HEK293 (cell line): ENCODE results near the gene HOXD3.

Experiments used
- CTCF ChIA-PET: fragments of 350-600 bp; formaldehyde crosslinking; extraction: SDS; loops from one replicate; lab custom pipeline; 2021; ENCODE audit warnings: antibody characterized with exemption; lab: Yijun Ruan, JAX
- POLR2A ChIA-PET: fragments of 300-600 bp; formaldehyde crosslinking; extraction: SDS; loops from one replicate; lab custom pipeline; 2020; ENCODE audit warnings: antibody characterized with exemption, inconsistent platforms; lab: Yijun Ruan, JAX
- H3K27ac ChIP-seq: fragments of 200-500 bp; sonication (Bioruptor generic); 2 replicates; pipeline ENCODE4 v1.5.1; 2014; ENCODE audit warnings: low read depth, low read length, control low read depth, inconsistent platforms; ENCODE audit errors: extremely low read depth
- H3K36me3 ChIP-seq, 2 experiments: fragments of 200-500 bp in 1 of 2; sonication (Bioruptor generic) in 1 of 2; 1 replicate in 1 of 2; 2 replicates in 1 of 2; pipeline ENCODE4 v1.5.1; 2014 to 2017; ENCODE audit warnings: inconsistent platforms in 2 of 2, low read length in 2 of 2; ENCODE audit not compliant: control insufficient read depth in 2 of 2, insufficient read depth in 1 of 2
- H3K4me1 ChIP-seq: fragments of 200-500 bp; sonication (Bioruptor generic); 2 replicates; pipeline ENCODE4 v1.5.1; 2014; ENCODE audit warnings: mild to moderate bottlenecking, low read length, inconsistent platforms; ENCODE audit not compliant: control insufficient read depth, insufficient read depth
- H3K4me3 ChIP-seq: 2 replicates; pipeline ENCODE4 v1.5.1; 2011; ENCODE audit warnings: low read depth, mild to moderate bottlenecking, control low read depth, low read length, moderate library complexity
- H3K9me3 ChIP-seq: fragments of 200-500 bp; sonication (Bioruptor generic); 2 replicates; pipeline ENCODE4 v1.5.1; 2014; ENCODE audit warnings: low read depth, low read length, inconsistent platforms; ENCODE audit not compliant: control insufficient read depth, insufficient read depth
- BCL11A ChIP-seq: fragments of 450-650 bp; formaldehyde crosslinking; IDR thresholded peaks from 2 replicates; pipeline ENCODE4 v1.5.1; 2016; ENCODE audit warnings: low read depth, missing biosample characterization, missing genetic modification characterization
- EGR2 ChIP-seq: fragments of 450-650 bp; formaldehyde crosslinking; IDR thresholded peaks from 2 replicates; pipeline ENCODE4 v1.5.1; 2016; ENCODE audit warnings: low read depth, missing biosample characterization, missing genetic modification characterization
- GLI4 ChIP-seq: fragments of 450-650 bp; formaldehyde crosslinking; IDR thresholded peaks from 2 replicates; pipeline ENCODE4 v1.5.1; 2016; ENCODE audit warnings: missing biosample characterization, missing genetic modification characterization
- SETDB1 ChIP-seq: IDR thresholded peaks from one replicate; pipeline ENCODE4 v1.6.1; 2017; ENCODE audit warnings: mild to moderate bottlenecking, low read length, moderate library complexity, mixed read lengths; ENCODE audit not compliant: insufficient read length
- SP3 ChIP-seq: fragments of 450-650 bp; formaldehyde crosslinking; IDR thresholded peaks from 2 replicates; pipeline ENCODE4 v1.5.1; 2016; ENCODE audit warnings: missing biosample characterization, missing genetic modification characterization
- ZFHX2 ChIP-seq: fragments of 450-650 bp; formaldehyde crosslinking; conservative IDR thresholded peaks from 2 replicates; pipeline ENCODE4 v1.5.1; 2016; ENCODE audit warnings: missing biosample characterization, missing genetic modification characterization
- ZFP37 ChIP-seq: fragments of 450-650 bp; formaldehyde crosslinking; IDR thresholded peaks from 2 replicates; pipeline ENCODE4 v1.5.1; 2016; ENCODE audit warnings: missing biosample characterization, missing genetic modification characterization
- ZNF146 ChIP-seq: fragments of 450-650 bp; formaldehyde crosslinking; IDR thresholded peaks from 2 replicates; pipeline ENCODE4 v1.5.1; 2016; ENCODE audit warnings: missing biosample characterization, missing genetic modification characterization
- ZNF157 ChIP-seq: fragments of 450-650 bp; formaldehyde crosslinking; IDR thresholded peaks from 2 replicates; pipeline ENCODE4 v1.5.1; 2016; ENCODE audit warnings: missing biosample characterization, missing genetic modification characterization
- ZNF169 ChIP-seq: fragments of 450-650 bp; formaldehyde crosslinking; IDR thresholded peaks from 2 replicates; pipeline ENCODE4 v1.5.1; 2016; ENCODE audit warnings: missing biosample characterization, missing genetic modification characterization
- ZNF248 ChIP-seq: fragments of 450-650 bp; formaldehyde crosslinking; IDR thresholded peaks from 2 replicates; pipeline ENCODE4 v1.5.1; 2017; ENCODE audit warnings: missing biosample characterization, missing genetic modification characterization
- ZNF266 ChIP-seq: fragments of 450-650 bp; formaldehyde crosslinking; IDR thresholded peaks from 2 replicates; pipeline ENCODE4 v1.5.1; 2016; ENCODE audit warnings: missing biosample characterization, missing genetic modification characterization, low read depth
- ZNF292 ChIP-seq: fragments of 450-650 bp; formaldehyde crosslinking; IDR thresholded peaks from 2 replicates; pipeline ENCODE4 v1.5.1; 2016; ENCODE audit warnings: low read depth, missing biosample characterization, missing genetic modification characterization, borderline replicate concordance
- ZNF416 ChIP-seq: fragments of 450-650 bp; formaldehyde crosslinking; IDR thresholded peaks from 2 replicates; pipeline ENCODE4 v1.5.1; 2016; ENCODE audit warnings: missing biosample characterization, missing genetic modification characterization
- ZNF473 ChIP-seq: fragments of 450-650 bp; formaldehyde crosslinking; IDR thresholded peaks from 2 replicates; pipeline ENCODE4 v1.5.1; 2017; ENCODE audit warnings: missing biosample characterization, missing genetic modification characterization
- ZNF529 ChIP-seq: fragments of 450-650 bp; formaldehyde crosslinking; IDR thresholded peaks from 2 replicates; pipeline ENCODE4 v1.5.1; 2017; ENCODE audit warnings: missing genetic modification characterization, missing biosample characterization; ENCODE audit not compliant: insufficient replicate concordance
- ZNF623 ChIP-seq: fragments of 450-650 bp; formaldehyde crosslinking; IDR thresholded peaks from 2 replicates; pipeline ENCODE4 v1.5.1; 2016; ENCODE audit warnings: missing biosample characterization, missing genetic modification characterization
- ZNF677 ChIP-seq: fragments of 450-650 bp; IDR thresholded peaks from 2 replicates; pipeline ENCODE4 v1.5.0; 2018; ENCODE audit warnings: missing biosample characterization, mild to moderate bottlenecking, missing genetic modification characterization, moderate library complexity
- ZNF701 ChIP-seq: fragments of 450-650 bp; formaldehyde crosslinking; IDR thresholded peaks from 2 replicates; pipeline ENCODE4 v1.5.1; 2016; ENCODE audit warnings: missing biosample characterization, missing genetic modification characterization
- ZNF747 ChIP-seq: fragments of 450-650 bp; formaldehyde crosslinking; IDR thresholded peaks from 2 replicates; pipeline ENCODE4 v1.5.1; 2016; ENCODE audit warnings: missing biosample characterization, missing genetic modification characterization
- ZNF76 ChIP-seq: fragments of 450-650 bp; formaldehyde crosslinking; IDR thresholded peaks from 2 replicates; pipeline ENCODE4; 2016; ENCODE audit warnings: low read depth, missing biosample characterization, missing genetic modification characterization, borderline replicate concordance
- ZNF792 ChIP-seq: fragments of 450-650 bp; formaldehyde crosslinking; IDR thresholded peaks from 2 replicates; pipeline ENCODE4 v1.5.1; 2016; ENCODE audit warnings: missing biosample characterization, missing genetic modification characterization
- ZSCAN23 ChIP-seq: fragments of 450-650 bp; formaldehyde crosslinking; IDR thresholded peaks from 2 replicates; pipeline ENCODE4 v1.5.1; 2016; ENCODE audit warnings: missing biosample characterization, missing genetic modification characterization
- TF ChIP-seq, protein P1 (sequence below): fragments of 450-650 bp; formaldehyde crosslinking; IDR thresholded peaks from 2 replicates; pipeline ENCODE4 v1.5.1; 2016; ENCODE audit warnings: missing biosample characterization, missing genetic modification characterization
- TF ChIP-seq, protein P2 (sequence below): fragments of 450-650 bp; formaldehyde crosslinking; IDR thresholded peaks from 2 replicates; pipeline ENCODE4 v1.5.1; 2016; ENCODE audit warnings: missing biosample characterization, missing genetic modification characterization
- TF ChIP-seq, protein P3 (sequence below): fragments of 450-650 bp; formaldehyde crosslinking; IDR thresholded peaks from 2 replicates; pipeline ENCODE4 v1.5.0; 2017; ENCODE audit warnings: missing biosample characterization, missing genetic modification characterization, borderline replicate concordance
- TF ChIP-seq, protein P4 (sequence below): fragments of 450-650 bp; formaldehyde crosslinking; IDR thresholded peaks from 2 replicates; pipeline ENCODE4 v1.5.1; 2016; ENCODE audit warnings: missing biosample characterization, missing genetic modification characterization
- TF ChIP-seq, protein P5 (sequence below): fragments of 450-650 bp; formaldehyde crosslinking; IDR thresholded peaks from 2 replicates; pipeline ENCODE4 v1.5.1; 2016; ENCODE audit warnings: missing biosample characterization, missing genetic modification characterization

The HOXD3 gene

DNA sequence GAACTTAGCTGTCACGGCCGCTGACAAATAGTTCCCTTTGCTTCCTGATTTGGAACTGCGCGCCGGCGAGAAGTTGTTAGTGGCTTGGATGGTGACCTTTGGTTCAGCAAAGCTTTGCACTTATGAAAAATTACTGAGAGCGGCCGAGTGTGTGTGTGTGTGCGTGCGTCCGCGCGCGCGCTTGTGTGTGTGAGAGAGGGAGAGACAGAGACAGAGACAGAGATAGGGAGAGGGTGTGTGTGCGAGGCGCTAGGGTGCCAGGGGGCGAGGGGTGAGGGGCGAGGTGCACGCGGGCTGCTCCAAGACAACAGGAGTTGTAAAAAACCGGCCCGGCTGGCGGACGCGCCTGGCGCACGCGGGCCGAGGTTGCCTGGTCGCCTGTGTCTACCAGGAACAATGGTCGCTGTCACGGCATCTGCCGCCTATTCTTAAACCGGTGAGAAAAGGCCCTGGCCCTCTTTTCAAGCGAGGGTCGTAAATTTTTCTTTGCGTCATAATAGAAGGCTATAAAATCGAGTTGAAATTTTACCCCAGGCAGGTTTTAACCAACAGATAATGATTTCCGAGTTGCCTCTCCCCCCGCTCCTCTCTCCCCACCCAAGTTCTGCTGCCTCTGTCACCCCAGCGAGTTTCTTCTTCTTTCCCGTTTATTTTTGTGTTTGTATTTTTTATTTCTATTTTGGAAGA is 535 bp downstream of the HOXD3 start:
- peak overlapping the region; percentile 48 for H3K4me3 ChIP-seq
- ChIA-PET CTCF (interaction anchor here (0.6 kb wide), 1 partner anchor 499 kb away, joined by 3 read pairs; no protein-coding TSS in a partner anchor), POLR2A (no interaction called here)
- peak overlapping the region; percentile 98 for H3K27ac ChIP-seq
- peaks cover 15% of the 10 kb centered on the region for H3K4me1 ChIP-seq
- H3K36me3 ChIP-seq = peaks cover 0 to 26% of the 10 kb centered on the region in 2 experiments; a peak in 1 of 3 replicates
- H3K9me3 ChIP-seq = no peaks in the 10 kb centered on the region
- TF ChIP-seq ZNF169 (no peak), ZNF529 (tag by site-specific recombination) (no peak), ZNF473 (no peak), ZNF146 (tag by site-specific recombination) (no peak), ZNF677 (tag by site-specific recombination) (no peak), GLI4 (tag by site-specific recombination) (no peak), SETDB1 (no peak), EGR2 (tag by site-specific recombination) (no peak), BCL11A (peak; percentile 59; the same call in 1 of the 2 replicates), ZNF416 (tag by site-specific recombination) (no peak), ZNF76 (tag by site-specific recombination) (peak; percentile 35), ZNF266 (no peak), ZNF248 (tag by site-specific recombination) (no peak), SP3 (tag by site-specific recombination) (no peak), ZNF623 (tag by site-specific recombination) (no peak), ZNF792 (tag by site-specific recombination) (no peak; the same call in 1 of the 2 replicates), ZNF747 (tag by site-specific recombination) (no peak), ZNF157 (tag by site-specific recombination) (no peak), ZFP37 (tag by site-specific recombination) (peak; percentile 43; the same call in 1 of the 2 replicates), ZNF292 (tag by site-specific recombination) (no peak), ZFHX2 (no peak), ZSCAN23 (tag by site-specific recombination) (no peak), ZNF701 (no peak)
- TF ChIP-seq, protein P1, sequence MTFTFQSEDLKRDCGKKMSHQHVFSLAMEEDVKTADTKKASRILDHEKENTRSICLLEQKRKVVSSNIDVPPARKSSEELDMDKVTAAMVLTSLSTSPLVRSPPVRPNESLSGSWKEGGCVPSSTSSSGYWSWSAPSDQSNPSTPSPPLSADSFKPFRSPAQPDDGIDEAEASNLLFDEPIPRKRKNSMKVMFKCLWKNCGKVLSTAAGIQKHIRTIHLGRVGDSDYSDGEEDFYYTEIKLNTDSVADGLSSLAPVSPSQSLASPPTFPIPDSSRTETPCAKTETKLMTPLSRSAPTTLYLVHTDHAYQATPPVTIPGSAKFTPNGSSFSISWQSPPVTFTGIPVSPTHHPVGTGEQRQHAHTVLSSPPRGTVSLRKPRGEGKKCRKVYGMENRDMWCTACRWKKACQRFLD (tag by site-specific recombination) = no peak
- TF ChIP-seq, protein P2, sequence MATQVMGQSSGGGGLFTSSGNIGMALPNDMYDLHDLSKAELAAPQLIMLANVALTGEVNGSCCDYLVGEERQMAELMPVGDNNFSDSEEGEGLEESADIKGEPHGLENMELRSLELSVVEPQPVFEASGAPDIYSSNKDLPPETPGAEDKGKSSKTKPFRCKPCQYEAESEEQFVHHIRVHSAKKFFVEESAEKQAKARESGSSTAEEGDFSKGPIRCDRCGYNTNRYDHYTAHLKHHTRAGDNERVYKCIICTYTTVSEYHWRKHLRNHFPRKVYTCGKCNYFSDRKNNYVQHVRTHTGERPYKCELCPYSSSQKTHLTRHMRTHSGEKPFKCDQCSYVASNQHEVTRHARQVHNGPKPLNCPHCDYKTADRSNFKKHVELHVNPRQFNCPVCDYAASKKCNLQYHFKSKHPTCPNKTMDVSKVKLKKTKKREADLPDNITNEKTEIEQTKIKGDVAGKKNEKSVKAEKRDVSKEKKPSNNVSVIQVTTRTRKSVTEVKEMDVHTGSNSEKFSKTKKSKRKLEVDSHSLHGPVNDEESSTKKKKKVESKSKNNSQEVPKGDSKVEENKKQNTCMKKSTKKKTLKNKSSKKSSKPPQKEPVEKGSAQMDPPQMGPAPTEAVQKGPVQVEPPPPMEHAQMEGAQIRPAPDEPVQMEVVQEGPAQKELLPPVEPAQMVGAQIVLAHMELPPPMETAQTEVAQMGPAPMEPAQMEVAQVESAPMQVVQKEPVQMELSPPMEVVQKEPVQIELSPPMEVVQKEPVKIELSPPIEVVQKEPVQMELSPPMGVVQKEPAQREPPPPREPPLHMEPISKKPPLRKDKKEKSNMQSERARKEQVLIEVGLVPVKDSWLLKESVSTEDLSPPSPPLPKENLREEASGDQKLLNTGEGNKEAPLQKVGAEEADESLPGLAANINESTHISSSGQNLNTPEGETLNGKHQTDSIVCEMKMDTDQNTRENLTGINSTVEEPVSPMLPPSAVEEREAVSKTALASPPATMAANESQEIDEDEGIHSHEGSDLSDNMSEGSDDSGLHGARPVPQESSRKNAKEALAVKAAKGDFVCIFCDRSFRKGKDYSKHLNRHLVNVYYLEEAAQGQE (tag by site-specific recombination) = 0 out of 2 replicates have a peak, but pooled peaks have one; percentile 12
- TF ChIP-seq, protein P3, sequence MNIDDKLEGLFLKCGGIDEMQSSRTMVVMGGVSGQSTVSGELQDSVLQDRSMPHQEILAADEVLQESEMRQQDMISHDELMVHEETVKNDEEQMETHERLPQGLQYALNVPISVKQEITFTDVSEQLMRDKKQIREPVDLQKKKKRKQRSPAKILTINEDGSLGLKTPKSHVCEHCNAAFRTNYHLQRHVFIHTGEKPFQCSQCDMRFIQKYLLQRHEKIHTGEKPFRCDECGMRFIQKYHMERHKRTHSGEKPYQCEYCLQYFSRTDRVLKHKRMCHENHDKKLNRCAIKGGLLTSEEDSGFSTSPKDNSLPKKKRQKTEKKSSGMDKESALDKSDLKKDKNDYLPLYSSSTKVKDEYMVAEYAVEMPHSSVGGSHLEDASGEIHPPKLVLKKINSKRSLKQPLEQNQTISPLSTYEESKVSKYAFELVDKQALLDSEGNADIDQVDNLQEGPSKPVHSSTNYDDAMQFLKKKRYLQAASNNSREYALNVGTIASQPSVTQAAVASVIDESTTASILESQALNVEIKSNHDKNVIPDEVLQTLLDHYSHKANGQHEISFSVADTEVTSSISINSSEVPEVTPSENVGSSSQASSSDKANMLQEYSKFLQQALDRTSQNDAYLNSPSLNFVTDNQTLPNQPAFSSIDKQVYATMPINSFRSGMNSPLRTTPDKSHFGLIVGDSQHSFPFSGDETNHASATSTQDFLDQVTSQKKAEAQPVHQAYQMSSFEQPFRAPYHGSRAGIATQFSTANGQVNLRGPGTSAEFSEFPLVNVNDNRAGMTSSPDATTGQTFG (tag by site-specific recombination) = no peak
- TF ChIP-seq, protein P4, sequence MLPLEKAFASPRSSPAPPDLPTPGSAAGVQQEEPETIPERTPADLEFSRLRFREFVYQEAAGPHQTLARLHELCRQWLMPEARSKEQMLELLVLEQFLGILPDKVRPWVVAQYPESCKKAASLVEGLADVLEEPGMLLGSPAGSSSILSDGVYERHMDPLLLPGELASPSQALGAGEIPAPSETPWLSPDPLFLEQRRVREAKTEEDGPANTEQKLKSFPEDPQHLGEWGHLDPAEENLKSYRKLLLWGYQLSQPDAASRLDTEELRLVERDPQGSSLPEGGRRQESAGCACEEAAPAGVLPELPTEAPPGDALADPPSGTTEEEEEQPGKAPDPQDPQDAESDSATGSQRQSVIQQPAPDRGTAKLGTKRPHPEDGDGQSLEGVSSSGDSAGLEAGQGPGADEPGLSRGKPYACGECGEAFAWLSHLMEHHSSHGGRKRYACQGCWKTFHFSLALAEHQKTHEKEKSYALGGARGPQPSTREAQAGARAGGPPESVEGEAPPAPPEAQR (tag by site-specific recombination) = no peak
- TF ChIP-seq, protein P5, sequence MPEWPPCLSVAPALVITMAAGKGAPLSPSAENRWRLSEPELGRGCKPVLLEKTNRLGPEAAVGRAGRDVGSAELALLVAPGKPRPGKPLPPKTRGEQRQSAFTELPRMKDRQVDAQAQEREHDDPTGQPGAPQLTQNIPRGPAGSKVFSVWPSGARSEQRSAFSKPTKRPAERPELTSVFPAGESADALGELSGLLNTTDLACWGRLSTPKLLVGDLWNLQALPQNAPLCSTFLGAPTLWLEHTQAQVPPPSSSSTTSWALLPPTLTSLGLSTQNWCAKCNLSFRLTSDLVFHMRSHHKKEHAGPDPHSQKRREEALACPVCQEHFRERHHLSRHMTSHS (tag by site-specific recombination) = no peak
